GM10266 (cell line): Measurements from ENCODE around the gene LYRM1.

ENCODE experiments used
- DNase-seq: peaks from one replicate; pipeline ENCODE4 v3.0.0; 2012; ENCODE audit errors: extremely low spot score
- TF ChIP-seq, protein P1 (sequence below): IDR thresholded peaks from 2 replicates; pipeline ENCODE4 v1.5.1; 2012; ENCODE audit warnings: mild to moderate bottlenecking, low read depth; ENCODE audit not compliant: control insufficient read depth, insufficient read depth; ENCODE audit errors: missing control alignments

LYRM1 gene

GRCh38 chr16:20930365-20930690 is 29.8 kb downstream of the LYRM1 start:
- TF ChIP-seq, protein P1, sequence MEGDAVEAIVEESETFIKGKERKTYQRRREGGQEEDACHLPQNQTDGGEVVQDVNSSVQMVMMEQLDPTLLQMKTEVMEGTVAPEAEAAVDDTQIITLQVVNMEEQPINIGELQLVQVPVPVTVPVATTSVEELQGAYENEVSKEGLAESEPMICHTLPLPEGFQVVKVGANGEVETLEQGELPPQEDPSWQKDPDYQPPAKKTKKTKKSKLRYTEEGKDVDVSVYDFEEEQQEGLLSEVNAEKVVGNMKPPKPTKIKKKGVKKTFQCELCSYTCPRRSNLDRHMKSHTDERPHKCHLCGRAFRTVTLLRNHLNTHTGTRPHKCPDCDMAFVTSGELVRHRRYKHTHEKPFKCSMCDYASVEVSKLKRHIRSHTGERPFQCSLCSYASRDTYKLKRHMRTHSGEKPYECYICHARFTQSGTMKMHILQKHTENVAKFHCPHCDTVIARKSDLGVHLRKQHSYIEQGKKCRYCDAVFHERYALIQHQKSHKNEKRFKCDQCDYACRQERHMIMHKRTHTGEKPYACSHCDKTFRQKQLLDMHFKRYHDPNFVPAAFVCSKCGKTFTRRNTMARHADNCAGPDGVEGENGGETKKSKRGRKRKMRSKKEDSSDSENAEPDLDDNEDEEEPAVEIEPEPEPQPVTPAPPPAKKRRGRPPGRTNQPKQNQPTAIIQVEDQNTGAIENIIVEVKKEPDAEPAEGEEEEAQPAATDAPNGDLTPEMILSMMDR: no peak
- no peak for DNase-seq

- TF ChIP-seq, protein P1: no peak
- DNase-seq: no peak
Measured at GRCh38 chr16:20931066-20931600, 30.6 kb downstream of the LYRM1 start.

GRCh38 chr16:20933589-20933988 is 33.0 kb downstream of the LYRM1 start:
- no peak for DNase-seq
- TF ChIP-seq, protein P1: no peak

- TF ChIP-seq, protein P1: no peak
- DNase-seq: no peak
Measured at GRCh38 chr16:20937736-20938135, 37.2 kb downstream of the LYRM1 start.

DNA sequence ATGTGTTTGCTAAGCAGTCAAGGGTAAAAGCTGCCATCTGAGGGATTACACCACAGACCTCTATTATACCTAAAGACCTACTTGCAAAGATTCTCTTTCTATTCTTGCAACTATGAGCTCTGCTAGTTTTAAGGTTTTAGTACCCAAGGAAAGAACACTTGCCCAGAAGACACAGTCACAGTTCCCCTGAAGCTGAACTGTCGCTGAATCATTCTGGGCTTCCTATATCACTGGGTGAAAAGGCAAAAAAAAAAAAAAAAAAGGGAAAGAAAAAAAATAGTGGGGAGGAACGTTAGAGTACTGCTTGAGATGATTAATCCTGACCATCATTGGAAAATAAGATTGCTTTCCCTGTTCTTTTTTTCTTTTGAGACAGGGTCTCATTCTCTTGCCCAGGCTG is 37.9 kb downstream of the LYRM1 start:
- no peak for DNase-seq
- TF ChIP-seq, protein P1: no peak

DNA sequence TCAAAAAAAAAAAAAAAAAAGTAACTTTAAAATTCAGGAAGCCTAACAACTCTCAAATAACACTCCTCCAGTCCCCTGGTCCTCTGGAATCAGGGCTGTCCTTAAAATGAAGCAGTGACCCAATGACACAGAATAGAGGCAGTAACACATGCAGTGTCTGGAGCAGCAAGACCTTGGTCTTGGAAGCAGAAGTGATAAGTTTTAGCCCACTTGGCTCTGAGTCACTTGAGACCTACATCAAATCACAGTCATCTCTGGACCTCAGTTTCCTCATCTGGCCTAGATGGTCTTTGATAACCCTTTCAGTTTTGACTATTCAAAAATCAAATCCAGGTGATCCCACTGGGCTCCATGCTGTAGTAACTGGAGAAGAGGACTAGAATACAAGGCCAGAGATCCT is 39.0 kb downstream of the LYRM1 start:
- TF ChIP-seq, protein P1: no peak
- no peak for DNase-seq

DNA sequence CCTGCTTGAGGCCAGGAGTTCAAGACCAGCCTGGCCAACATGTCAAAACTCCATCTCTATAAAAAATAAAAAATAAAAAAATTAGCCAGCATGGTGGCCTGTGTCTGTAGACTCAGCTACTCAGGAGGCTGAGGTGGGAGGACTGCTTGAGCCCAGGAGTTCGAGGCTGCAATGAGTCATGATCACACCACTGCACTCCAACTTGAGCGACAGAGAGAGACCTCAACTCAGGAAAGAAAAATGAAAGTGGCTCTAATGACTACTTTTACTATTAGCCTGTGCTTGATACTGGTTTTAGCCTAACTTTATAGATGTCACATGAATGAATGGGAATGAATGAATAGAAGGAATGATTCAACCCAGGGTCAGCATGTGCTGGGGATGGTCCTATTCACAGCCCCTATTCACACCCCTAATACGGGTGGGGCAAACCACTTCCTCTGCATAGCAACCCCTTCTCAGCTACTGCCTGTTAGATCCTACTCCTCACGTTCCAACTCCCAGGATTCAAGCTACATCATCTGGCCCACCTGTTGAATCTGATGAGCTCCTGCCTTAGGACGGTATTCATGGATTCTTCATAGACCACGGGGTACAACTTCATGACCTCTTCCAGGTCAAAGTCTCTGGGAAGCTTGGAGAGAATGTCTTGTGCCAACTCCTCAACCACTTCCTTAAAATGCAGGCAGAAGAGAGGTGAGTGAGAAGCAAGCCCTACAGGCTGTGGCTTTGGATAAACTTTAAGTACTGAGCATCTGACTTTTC is 40.5 kb downstream of the LYRM1 start:
- no peak for DNase-seq
- TF ChIP-seq, protein P1: no peak
